Activated CD8-positive, alpha-beta memory T cell treated with anti-CD3 and anti-CD28 coated beads, Interleukin-2, amount 50 U/mL, for 1 hour (primary cell): ENCODE results near the gene WASF1.
"Not testable (repeated sequence)": the region's sequence is repeated elsewhere in the genome, so short reads cannot be mapped to it uniquely, and the experiment has no call there.

Source experiments
- DNase-seq: peaks from one replicate; pipeline ENCODE4 v3.0.0-alpha.2; 2020; ENCODE audit errors: extremely low read depth

WASF1 gene

GRCh38 chr6:110089323-110089722 is 90.1 kb downstream of the WASF1 start:
- DNase-seq: no peak

- no peak for DNase-seq
Observed at GRCh38 chr6:110085285-110085684, 94.2 kb downstream of the WASF1 start.

DNA sequence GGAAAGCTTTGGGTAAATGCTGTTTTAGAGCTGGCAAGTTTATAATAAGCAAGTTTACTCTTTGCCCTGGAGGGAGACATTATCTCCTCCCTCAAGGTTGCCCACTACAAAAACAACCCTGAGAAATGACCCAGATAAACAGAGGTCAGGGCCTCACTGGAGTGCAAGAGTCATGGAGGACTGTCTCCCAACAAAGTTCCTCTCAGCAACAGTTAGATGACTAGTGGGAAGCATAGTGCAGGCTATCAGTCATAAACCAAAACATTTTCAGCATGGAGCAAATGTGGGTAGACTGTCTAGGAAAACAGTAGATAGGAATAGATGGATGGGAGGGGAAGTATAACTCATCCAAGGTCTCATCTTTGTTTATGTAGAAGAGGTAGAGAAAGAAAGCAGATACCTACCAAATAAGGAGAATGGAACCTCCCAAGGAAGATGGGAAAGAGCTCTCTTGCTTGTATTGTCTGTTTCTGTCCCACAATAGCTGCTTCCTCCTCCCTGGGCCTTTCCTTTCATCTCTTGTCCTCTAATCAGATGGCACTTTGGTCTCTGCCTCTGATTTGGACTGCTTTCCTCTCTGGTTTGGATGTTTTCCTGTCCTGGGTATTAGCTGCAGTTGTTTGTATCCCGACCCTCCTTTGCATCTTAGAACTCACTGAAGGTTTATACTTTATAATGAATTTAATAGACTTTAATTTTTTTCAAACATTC is 95.4 kb downstream of the WASF1 start:
- DNase-seq: no peak

DNA sequence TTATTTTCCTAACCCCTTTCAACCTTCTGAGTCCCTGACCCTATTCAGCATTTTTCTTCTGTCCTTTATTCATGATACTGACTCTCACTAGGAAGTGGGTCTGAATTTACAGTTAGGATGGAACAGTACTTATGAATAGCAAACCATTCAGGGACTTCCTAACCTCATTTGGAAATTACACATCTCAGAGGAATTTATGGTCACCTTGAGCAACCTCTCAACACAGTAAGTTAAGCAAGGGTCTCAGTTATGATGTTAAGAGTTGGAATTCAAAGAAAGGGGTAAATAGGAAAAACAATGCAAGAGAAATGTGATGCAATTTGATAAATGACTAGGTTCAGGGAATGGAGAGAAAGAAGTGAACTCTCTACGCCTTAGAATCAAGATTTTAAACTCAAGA is 104.1 kb downstream of the WASF1 start:
- DNase-seq: no peak

DNA sequence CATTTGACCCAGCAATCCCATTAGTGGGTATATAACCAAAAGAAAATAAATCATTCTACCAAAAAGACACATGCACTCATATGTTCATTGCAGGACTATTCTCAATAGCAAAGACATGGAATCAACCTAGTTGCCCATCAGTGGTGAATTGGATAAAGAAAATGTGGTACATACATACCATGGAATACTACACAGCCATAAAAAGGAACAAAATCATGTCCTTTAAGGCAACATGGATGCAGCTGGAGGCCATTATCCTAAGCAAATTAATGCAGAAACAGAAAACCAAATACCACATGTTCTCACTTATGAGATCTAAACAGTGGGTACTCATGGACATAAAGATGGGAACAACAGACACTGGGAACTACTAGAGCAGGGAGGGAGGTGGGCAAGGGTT is 106.0 kb downstream of the WASF1 start:
- not testable (repeated sequence) for DNase-seq

GRCh38 chr6:110068592-110068967 is 110.9 kb downstream of the WASF1 start:
- DNase-seq: no peak

DNA sequence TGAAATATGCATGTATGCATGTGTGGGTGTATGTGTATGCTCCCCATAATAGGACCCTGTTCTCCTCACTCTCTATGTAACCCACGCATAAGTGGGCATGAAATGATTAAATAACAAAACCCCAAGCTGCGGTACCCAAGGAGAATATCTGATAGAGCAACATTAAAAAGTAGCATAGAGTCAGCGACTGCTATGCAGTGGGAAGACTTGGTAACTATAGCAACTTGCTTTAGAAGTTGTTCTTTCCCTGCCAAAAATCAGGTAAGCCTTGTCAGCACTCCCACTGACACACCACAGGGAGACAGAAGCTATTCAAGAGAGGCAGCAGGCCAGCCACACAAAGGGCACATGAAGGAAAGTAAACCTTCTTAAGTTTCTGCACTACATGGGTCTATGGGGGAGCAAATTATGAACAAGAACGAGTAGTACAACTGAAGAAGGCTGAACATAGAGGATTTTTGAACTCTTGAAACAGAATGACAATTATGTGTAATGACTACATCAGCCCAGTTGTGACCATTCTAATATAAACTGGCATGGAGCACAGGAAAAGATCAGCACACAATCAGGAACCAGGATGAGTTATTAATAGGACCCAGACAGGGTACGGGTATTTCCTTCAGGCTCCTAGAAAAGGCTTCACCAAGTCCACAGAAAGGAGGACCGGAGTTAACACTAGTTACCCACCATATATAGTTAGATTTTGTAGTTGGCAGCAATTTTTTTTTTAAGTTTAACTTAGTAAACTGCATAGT is 111.5 kb downstream of the WASF1 start:
- DNase-seq: no peak

DNA sequence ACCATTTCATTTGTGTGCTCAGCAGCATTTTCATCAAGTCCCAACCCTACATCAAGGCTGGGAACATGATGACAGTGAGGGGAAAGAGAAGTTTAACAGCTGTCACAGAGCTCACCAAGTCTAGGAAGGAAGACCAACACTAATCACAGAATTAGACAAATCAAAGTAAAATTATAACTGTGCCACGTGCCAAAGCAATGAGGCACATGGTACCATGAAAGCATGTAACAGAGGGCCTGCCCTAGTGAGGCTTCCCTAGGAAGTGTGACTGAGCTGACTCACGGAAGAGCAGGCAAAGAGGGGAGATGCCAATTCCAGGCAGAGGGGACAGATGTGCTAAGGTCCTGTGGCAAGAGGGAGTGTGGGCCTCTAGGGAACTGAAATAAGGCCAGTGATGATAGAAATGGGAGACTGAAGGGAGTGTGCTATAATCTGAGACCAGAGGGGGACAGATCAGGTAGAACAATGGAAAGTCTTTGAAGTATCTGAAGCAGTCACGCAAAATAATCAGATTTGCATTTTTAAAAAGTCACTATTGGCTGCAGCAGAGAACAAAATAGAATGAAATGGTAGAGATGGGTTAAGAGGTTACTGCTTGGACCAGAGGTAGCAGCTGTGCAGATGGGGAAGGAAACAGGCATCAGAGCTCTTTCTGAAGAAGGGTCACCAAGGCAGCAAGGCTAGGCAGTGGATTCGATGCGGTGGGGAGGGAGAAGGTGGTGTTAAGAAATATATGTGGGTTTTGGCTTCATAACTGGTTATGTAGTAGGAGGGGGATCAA is 114.5 kb downstream of the WASF1 start:
- no peak for DNase-seq

DNA sequence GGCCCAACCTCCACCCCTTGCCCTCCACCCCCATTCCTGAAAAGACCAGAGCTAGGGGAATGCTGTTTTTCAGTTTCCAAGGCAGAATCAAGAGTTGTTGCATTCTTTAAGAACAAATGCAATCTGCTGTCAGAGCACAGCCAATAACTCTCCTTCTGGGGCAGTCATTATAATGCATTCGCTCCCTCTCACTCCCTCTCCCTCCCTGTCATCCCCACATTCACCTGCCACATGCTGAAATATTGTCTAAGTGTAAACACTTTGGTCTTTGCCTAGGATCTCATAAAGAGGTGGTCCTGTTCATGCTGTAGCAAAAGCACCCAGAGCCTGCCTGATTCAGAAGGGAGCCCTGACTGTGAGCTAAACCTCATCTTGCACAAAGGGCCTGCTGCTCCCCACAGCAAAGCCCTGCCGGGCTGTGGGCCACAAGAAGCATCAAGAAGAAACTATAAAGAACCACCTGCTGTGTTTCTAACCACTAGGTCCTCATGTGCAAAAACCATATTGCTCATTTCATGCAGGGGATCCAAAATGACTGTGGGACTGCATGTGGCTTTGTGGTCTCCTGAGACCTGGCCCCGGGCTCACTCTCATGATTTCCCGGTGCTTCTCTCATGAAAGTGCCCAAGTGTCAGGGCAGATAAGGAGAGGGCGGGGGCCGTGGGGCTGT is 115.7 kb downstream of the WASF1 start:
- DNase-seq: no peak

GRCh38 chr6:110055387-110055735 is 124.1 kb downstream of the WASF1 start:
- DNase-seq: no peak

DNA sequence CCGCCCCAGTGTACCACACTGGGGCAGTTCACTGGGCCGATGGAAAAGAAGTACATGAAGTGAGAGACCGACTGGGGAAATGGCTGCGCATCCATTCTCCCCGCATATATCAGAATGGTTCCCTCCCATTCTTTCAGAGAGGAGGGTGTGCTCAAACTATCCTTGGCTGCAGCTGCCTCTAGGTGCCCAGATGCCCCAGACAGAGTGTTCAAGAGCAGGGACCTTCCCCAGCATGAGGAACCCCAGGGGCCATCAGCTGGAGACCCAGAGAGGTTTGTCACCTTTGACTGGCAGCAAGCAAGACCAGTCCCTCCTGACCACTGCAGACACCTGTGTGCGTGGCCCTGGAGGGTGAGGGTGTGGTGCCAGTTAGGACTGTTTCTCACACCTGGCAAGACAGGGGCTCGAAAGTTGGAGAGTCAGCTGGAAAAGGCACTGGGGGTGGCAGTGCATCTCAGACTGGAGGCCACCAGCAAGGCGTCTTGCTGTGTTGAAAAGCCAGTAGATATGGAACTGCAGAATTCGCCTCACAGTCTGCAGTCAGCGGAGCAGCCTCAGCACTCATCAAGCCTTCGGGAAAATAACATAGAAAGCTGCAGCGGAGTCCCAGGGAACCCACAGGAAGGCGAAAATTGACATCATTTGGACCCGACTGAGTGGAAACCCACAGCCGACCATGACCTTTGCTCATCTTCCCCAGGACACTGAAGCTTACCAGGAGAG is 124.6 kb downstream of the WASF1 start:
- no peak for DNase-seq

- DNase-seq: no peak
Observed at GRCh38 chr6:110053395-110054240, 125.9 kb downstream of the WASF1 start.

GRCh38 chr6:110050440-110050813 is 129.0 kb downstream of the WASF1 start:
- no peak for DNase-seq
